K562 (cell line): ENCODE measurements around the gene ZDHHC18. TPM values are rescaled to one million over a fixed set of nuclear protein-coding genes. Genes with fewer than 3 reads are reported as not detected.

ENCODE experiments used
- ATF3 ChIP-seq, 2 experiments: fragments of 450-650 bp in 1 of 2; sonication (generic) in 1 of 2; formaldehyde crosslinking in 1 of 2; IDR thresholded peaks in 1 of 2; conservative IDR thresholded peaks in 1 of 2; 2 replicates each; pipeline versions ENCODE4 v1.6.1 to v1.8.1; 2016 to 2023; ENCODE audit warnings: mild to moderate bottlenecking in 2 of 2, moderate library complexity in 2 of 2, inconsistent platforms in 1 of 2, missing genetic modification reagents in 1 of 2
- CBFA2T2 ChIP-seq: fragments of 450-650 bp; conservative IDR thresholded peaks from 2 replicates; pipeline ENCODE4 v1.6.1; 2017; ENCODE audit warnings: mild to moderate bottlenecking
- CBFB ChIP-seq: sonication (generic); formaldehyde crosslinking; IDR thresholded peaks from 2 replicates; pipeline ENCODE4 v1.4.0; 2020; ENCODE audit warnings: mild to moderate bottlenecking, missing genetic modification reagents
- DPF2 ChIP-seq: fragments of 450-650 bp; IDR thresholded peaks from 2 replicates; pipeline ENCODE4 v1.6.1; 2016
- FIP1L1 ChIP-seq: fragments of 200-400 bp; formaldehyde crosslinking; IDR thresholded peaks from 2 replicates; pipeline ENCODE4 v1.6.1; 2018; ENCODE audit warnings: mild to moderate bottlenecking, low read depth, low read length; ENCODE audit not compliant: poor library complexity, severe bottlenecking
- HNRNPUL1 ChIP-seq: fragments of 200-400 bp; formaldehyde crosslinking; IDR thresholded peaks from 2 replicates; pipeline ENCODE4 v1.6.1; 2017; ENCODE audit warnings: low read length
- MXD1 ChIP-seq: fragments of 250-450 bp; sonication (Bioruptor Pico); IDR thresholded peaks from 2 replicates; pipeline ENCODE4 v1.8.0; 2021; ENCODE audit warnings: borderline replicate concordance, mild to moderate bottlenecking, moderate library complexity; ENCODE audit not compliant: poor library complexity, severe bottlenecking
- MYBL2 ChIP-seq, 2 experiments: fragments of 450-650 bp in 1 of 2; sonication (generic) in 1 of 2; formaldehyde crosslinking in 1 of 2; IDR thresholded peaks; 2 replicates each; pipeline versions ENCODE4 v1.6.1 to v1.8.1; 2017 to 2022; ENCODE audit warnings: borderline replicate concordance in 1 of 2, inconsistent platforms in 1 of 2, low read depth in 1 of 2, mild to moderate bottlenecking in 1 of 2, missing genetic modification reagents in 1 of 2, moderate library complexity in 1 of 2
- MYNN ChIP-seq, 2 experiments: sonication (generic); formaldehyde crosslinking in 1 of 2; IDR thresholded peaks; 2 replicates each; pipeline versions ENCODE4 v1.5.0 to v1.6.1; 2016 to 2020; ENCODE audit warnings: antibody characterized with exemption in 1 of 2, missing genetic modification reagents in 1 of 2
- NUFIP1 ChIP-seq: fragments of 450-650 bp; IDR thresholded peaks from 2 replicates; pipeline ENCODE4 v1.6.1; 2018; ENCODE audit not compliant: partially characterized antibody
- PHF8 ChIP-seq: fragments of 200-600 bp; sonication (generic); IDR thresholded peaks from 2 replicates; pipeline ENCODE4 v1.6.1; 2012; ENCODE audit warnings: mixed run types, mild to moderate bottlenecking, inconsistent platforms, low read length, moderate library complexity, borderline replicate concordance
- POLR2AphosphoS2 ChIP-seq: IDR thresholded peaks from 2 replicates; pipeline ENCODE4 v1.6.1; 2012; ENCODE audit warnings: low read length, improper control_type of control experiment
- PURB ChIP-seq: sonication (generic); formaldehyde crosslinking; IDR thresholded peaks from 2 replicates; pipeline ENCODE4 v1.9.0; 2021; ENCODE audit warnings: low read depth, mild to moderate bottlenecking, missing genetic modification reagents
- RCOR1 ChIP-seq, 2 experiments: IDR thresholded peaks; 2 replicates each; pipeline ENCODE4 v1.6.1; 2012; ENCODE audit warnings: low read depth in 2 of 2, low read length in 2 of 2, borderline replicate concordance in 1 of 2, improper control_type of control experiment in 1 of 2
- SMARCA4 ChIP-seq: fragments of 450-650 bp; IDR thresholded peaks from 2 replicates; pipeline ENCODE4 v1.6.1; 2016
- XRCC3 ChIP-seq: fragments of 450-650 bp; IDR thresholded peaks from 2 replicates; pipeline ENCODE4 v1.6.1; 2017; ENCODE audit warnings: mild to moderate bottlenecking, moderate library complexity
- ZFP36 ChIP-seq: fragments of 150-350 bp; IDR thresholded peaks from 2 replicates; pipeline ENCODE4 v1.6.1; 2018; ENCODE audit warnings: low read length, low read depth; ENCODE audit not compliant: partially characterized antibody
- ZNF24 ChIP-seq: fragments of 450-650 bp; IDR thresholded peaks from 2 replicates; pipeline ENCODE4 v1.6.1; 2016
- ZNF280A ChIP-seq: fragments of 450-650 bp; IDR thresholded peaks from 2 replicates; pipeline ENCODE4 v1.6.1; 2018; ENCODE audit warnings: mild to moderate bottlenecking, low read depth; ENCODE audit not compliant: partially characterized antibody
- polyA plus RNA-seq, 8 experiments: library from polyadenylated mRNA; depleted of rRNA in 4 of 8; stranded (reverse) in 5 of 8; unstranded in 3 of 8; fragments of >200 nt; fragmentation: Nextera tagmentation in 2 of 8; fragmentation: Illumina TruSeq in 1 of 8; extraction: Ambion mirVana in 2 of 8; extraction: Trizol in 1 of 8; gene quantifications; 2 replicates each; pipeline versions ENCODE4 v1.2.1 to v1.2.3, GENCODE V29; 2011 to 2014; ENCODE audit warnings: inconsistent platforms in 1 of 8, missing spikeins in 1 of 8
- total RNA-seq, 7 experiments: library from RNA; depleted of rRNA in 6 of 7; stranded (reverse); fragments of >200 nt in 6 of 7; fragmentation: Illumina TruSeq in 2 of 7; extraction: Trizol in 2 of 7; gene quantifications; 2 replicates each; pipeline versions ENCODE4 v1.2.1 to v1.2.3, GENCODE V29; 2011 to 2021; ENCODE audit warnings: low replicate concordance in 1 of 7
- TF ChIP-seq, protein P1 (sequence below): sonication (generic); formaldehyde crosslinking; IDR thresholded peaks from 2 replicates; pipeline ENCODE4 v1.9.0; 2022; ENCODE audit warnings: mild to moderate bottlenecking, missing genetic modification reagents
- TF ChIP-seq, protein P2 (sequence below): fragments of 250-450 bp; sonication (Bioruptor Pico); IDR thresholded peaks from 2 replicates; pipeline ENCODE4 v1.5.1; 2021; ENCODE audit warnings: mild to moderate bottlenecking

ZDHHC18 gene
- total and polyA plus RNA-seq, 9 of the 15 experiments (the other 6 are each of a cell fraction or from before 2014, with no cell fraction given), result 0.42 to 35.6 (median 15.8) TPM

DNA sequence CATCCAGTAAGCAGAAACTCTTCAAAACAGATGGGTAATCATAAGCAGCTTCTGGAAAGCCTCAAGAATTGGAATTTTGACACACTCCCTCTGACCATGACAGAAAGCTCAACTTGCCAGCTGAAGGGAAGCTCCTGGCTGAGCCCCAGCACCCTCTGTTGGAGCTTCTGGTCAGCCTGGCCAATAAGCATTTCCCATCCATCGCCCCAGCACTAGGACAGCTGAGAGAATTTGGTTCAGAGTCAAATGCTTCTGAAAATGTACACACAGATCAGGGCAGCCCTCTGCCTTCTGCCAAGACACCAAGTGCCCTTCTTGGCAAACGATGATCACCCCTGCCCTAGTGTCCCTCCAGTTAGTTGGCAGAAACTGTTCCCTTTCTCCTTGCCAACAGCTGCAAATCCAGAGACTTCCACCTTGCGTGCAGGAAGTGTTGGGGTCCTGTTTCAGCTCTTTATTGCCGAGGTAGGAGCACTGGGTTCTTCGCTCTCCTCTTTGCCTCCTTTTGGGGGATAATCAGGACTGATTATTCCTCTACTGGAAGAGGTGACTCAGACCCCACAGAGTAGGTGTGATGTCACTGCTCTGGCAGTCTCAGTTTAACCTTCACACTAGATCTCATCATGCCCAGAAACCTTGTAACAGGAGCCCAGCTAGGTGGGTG is 26.9 kb upstream of the ZDHHC18 start (continued):
- TF ChIP-seq ZNF280A (no peak), PHF8 (no peak), MYBL2 (IDR thresholded peaks at IDR 0.05; ENCODE audit: low read depth) (no peak), MYBL2 (CRISPR knock-in tag; IDR thresholded peaks at IDR 0.05; ENCODE audit: borderline replicate concordance) (no peak), POLR2AphosphoS2 (no peak), CBFA2T2 (no peak), NUFIP1 (no peak), MYNN (IDR thresholded peaks at IDR 0.05) (no peak), MYNN (CRISPR knock-in tag; IDR thresholded peaks at IDR 0.05) (no peak), ATF3 (IDR thresholded peaks at IDR 0.05) (peak; percentile 90), ATF3 (CRISPR knock-in tag; conservative IDR thresholded peaks at IDR 0.05) (0 out of 2 replicates have a peak, but pooled peaks have one; percentile 45), DPF2 (peak; percentile 60), FIP1L1 (no peak), PURB (CRISPR knock-in tag) (no peak), MXD1 (no peak), XRCC3 (no peak), HNRNPUL1 (no peak), RCOR1 (IDR thresholded peaks at IDR 0.05; ENCODE audit: borderline replicate concordance in 1 of 2, low read depth in 2 of 2, low read length in 2 of 2) (no peak), ZNF24 (no peak), CBFB (no peak), ZFP36 (no peak), SMARCA4 (peak; percentile 51)
- TF ChIP-seq, protein P1, sequence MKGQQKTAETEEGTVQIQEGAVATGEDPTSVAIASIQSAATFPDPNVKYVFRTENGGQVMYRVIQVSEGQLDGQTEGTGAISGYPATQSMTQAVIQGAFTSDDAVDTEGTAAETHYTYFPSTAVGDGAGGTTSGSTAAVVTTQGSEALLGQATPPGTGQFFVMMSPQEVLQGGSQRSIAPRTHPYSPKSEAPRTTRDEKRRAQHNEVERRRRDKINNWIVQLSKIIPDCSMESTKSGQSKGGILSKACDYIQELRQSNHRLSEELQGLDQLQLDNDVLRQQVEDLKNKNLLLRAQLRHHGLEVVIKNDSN (CRISPR knock-in tag), result no peak
- TF ChIP-seq, protein P2, sequence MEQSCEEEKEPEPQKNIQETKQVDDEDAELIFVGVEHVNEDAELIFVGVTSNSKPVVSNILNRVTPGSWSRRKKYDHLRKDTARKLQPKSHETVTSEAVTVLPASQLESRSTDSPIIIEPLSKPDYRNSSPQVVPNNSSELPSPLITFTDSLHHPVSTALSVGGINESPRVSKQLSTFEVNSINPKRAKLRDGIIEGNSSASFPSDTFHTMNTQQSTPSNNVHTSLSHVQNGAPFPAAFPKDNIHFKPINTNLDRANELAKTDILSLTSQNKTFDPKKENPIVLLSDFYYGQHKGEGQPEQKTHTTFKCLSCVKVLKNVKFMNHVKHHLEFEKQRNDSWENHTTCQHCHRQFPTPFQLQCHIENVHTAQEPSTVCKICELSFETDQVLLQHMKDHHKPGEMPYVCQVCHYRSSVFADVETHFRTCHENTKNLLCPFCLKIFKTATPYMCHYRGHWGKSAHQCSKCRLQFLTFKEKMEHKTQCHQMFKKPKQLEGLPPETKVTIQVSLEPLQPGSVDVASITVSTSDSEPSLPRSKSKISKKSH (CRISPR knock-in tag), result no peak
